CD8-positive, alpha-beta memory T cell (primary cell): ENCODE data around the gene NUP153. TPM values are rescaled to one million over a fixed set of nuclear protein-coding genes. Genes with fewer than 3 reads are reported as not detected.

ENCODE experiments used
- CTCF ChIA-PET: fragments of 350-600 bp; sonication (Branson Sonifier 250); formaldehyde crosslinking; loops from one replicate; lab custom pipeline; 2021; ENCODE audit warnings: antibody characterized with exemption; lab: Charles Lee
- POLR2A ChIA-PET: fragments of 350-600 bp; sonication (Branson Sonifier 250); formaldehyde crosslinking; loops from one replicate; lab custom pipeline; 2021; ENCODE audit warnings: antibody characterized with exemption; lab: Charles Lee
- DNase-seq, 5 donors: peaks; one replicate each; pipeline versions ENCODE4 v3.0.0 to v3.0.0-alpha.2; 2020 to 2022; ENCODE audit warnings: mixed read lengths in 1 of 5
- H3K27ac ChIP-seq: one replicate; pipeline ENCODE4 v1.7.0; 2013; ENCODE audit warnings: low read depth, mild to moderate bottlenecking, low read length, moderate library complexity
- H3K27me3 ChIP-seq: 2 replicates; pipeline ENCODE4 v1.7.0; 2013; ENCODE audit warnings: low read length, mild to moderate bottlenecking; ENCODE audit not compliant: insufficient read depth, poor library complexity, severe bottlenecking
- H3K36me3 ChIP-seq: 2 replicates; pipeline ENCODE4 v1.7.0; 2013; ENCODE audit warnings: mild to moderate bottlenecking, low read length, moderate library complexity; ENCODE audit not compliant: insufficient read depth
- H3K4me1 ChIP-seq: 2 replicates; pipeline ENCODE4 v1.7.0; 2013; ENCODE audit warnings: mild to moderate bottlenecking, low read length, moderate library complexity; ENCODE audit not compliant: insufficient read depth
- H3K4me3 ChIP-seq: 2 replicates; pipeline ENCODE4 v1.7.0; 2013; ENCODE audit warnings: mild to moderate bottlenecking, low read length
- H3K9me3 ChIP-seq: 2 replicates; pipeline ENCODE4 v1.7.0; 2013; ENCODE audit warnings: mild to moderate bottlenecking, low read length
- H3K27ac Mint-ChIP-seq, 8 donors: one replicate each; pipeline ENCODE4 v1.8.0; 2020 to 2021; ENCODE audit warnings: mixed read lengths in 8 of 8, mild to moderate bottlenecking in 6 of 8, inconsistent platforms in 3 of 8, moderate library complexity in 3 of 8
- H3K27me3 Mint-ChIP-seq, 2 donors: one replicate each; pipeline ENCODE4 v1.8.0; 2020 to 2021; ENCODE audit warnings: mixed read lengths in 2 of 2, mild to moderate bottlenecking in 1 of 2, moderate library complexity in 1 of 2
- H3K36me3 Mint-ChIP-seq, 3 donors: one replicate each; pipeline ENCODE4 v1.8.0; 2020 to 2021; ENCODE audit warnings: mixed read lengths in 3 of 3, inconsistent platforms in 1 of 3, mild to moderate bottlenecking in 1 of 3
- H3K4me1 Mint-ChIP-seq, 3 donors: one replicate each; pipeline ENCODE4 v1.8.0; 2020 to 2021; ENCODE audit warnings: mixed read lengths in 3 of 3, inconsistent platforms in 1 of 3, mild to moderate bottlenecking in 1 of 3
- H3K4me3 Mint-ChIP-seq, 7 donors: one replicate each; pipeline ENCODE4 v1.8.0; 2020 to 2021; ENCODE audit warnings: mixed read lengths in 7 of 7, mild to moderate bottlenecking in 6 of 7, moderate library complexity in 4 of 7, inconsistent platforms in 2 of 7
- H3K9me3 Mint-ChIP-seq, 5 donors: one replicate each; pipeline ENCODE4 v1.8.0; 2020 to 2022; ENCODE audit warnings: mixed read lengths in 5 of 5, mild to moderate bottlenecking in 3 of 5, moderate library complexity in 2 of 5, inconsistent platforms in 1 of 5
- polyA plus RNA-seq: library from polyadenylated mRNA; unstranded; fragments of 300-500 nt; fragmentation: Illumina TruSeq; gene quantifications from one replicate; pipeline ENCODE4 v1.2.3, GENCODE V29; 2021
- total RNA-seq, 2 experiments: library from RNA; stranded (reverse); gene quantifications; one replicate each; pipeline ENCODE4 v1.2.3, GENCODE V29; 2021

Gene NUP153
- total and polyA plus RNA-seq, 3 experiments from 2014 or later, result 4.3 to 104 (median 97.4) TPM

DNA sequence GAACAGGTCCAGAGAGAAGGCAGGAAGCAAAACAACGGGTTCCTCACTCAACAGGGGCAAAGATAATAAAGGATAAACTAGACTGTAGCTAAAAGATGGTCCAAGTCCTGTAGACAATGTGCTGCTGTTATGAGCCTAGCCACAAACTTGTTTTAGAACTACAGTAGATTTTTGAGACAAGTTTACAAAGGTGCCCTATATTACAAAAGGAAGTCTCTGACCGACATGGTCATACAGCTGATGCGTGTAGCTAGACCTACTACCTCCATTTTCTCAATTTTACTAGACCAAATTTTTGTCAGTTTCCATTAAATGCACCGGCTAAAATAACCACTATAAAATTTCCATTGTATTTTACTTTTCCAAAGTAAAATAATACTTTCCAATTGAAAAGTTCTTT lies 94.7 kb downstream of the NUP153 start:
- Histone ChIP-seq H3K4me1 (no peaks in the 10 kb centered on the region), H3K36me3 (peaks cover 14% of the 10 kb centered on the region), H3K9me3 (no peaks in the 10 kb centered on the region), H3K27me3 (no peaks in the 10 kb centered on the region), H3K27ac (no peak overlapping the region), H3K4me3 (no peak overlapping the region)
- peak overlapping the region in 7 of 8 donors; percentile 23 to 93 (median 73) for H3K27ac Mint-ChIP-seq
- H3K4me1 Mint-ChIP-seq, result peaks cover 15 to 26% (median 17%) of the 10 kb centered on the region in 3 donors
- no peak overlapping the region for H3K4me3 Mint-ChIP-seq
- H3K9me3 Mint-ChIP-seq, result no peaks in the 10 kb centered on the region
- ChIA-PET CTCF (interaction anchor here (1.0 to 1.3 kb wide), 2 partner anchors 22 to 192 kb away, joined by 3 read pairs; no protein-coding TSS in a partner anchor), POLR2A (no interaction called here)
- H3K27me3 Mint-ChIP-seq, result no peaks in the 10 kb centered on the region
- no peak for DNase-seq
- peaks cover 0 to 60% (median 5%) of the 10 kb centered on the region in 3 donors for H3K36me3 Mint-ChIP-seq

DNA sequence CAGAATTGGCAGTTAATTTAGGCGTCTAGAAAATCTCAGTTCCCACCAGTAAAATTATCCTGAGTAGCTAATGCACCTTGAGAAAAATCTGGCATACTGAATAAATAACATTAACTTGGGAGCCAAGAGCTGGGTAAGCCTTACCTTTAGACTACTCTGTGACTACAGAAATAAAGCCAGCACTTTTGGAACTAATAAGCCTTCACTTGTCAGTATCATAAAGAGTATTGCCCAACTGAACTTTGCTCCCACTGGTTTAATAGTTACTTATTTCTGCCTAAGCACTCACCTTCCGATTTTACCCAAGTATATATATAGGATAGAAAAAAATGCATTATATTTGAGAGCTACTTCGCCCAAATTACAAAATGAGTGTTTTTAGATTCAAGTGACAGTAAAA lies 95.9 kb downstream of the NUP153 start:
- Histone ChIP-seq H3K4me1 (no peaks in the 10 kb centered on the region), H3K27ac (no peak overlapping the region), H3K36me3 (peaks cover 16% of the 10 kb centered on the region), H3K9me3 (no peaks in the 10 kb centered on the region), H3K27me3 (no peaks in the 10 kb centered on the region), H3K4me3 (no peak overlapping the region)
- H3K27me3 Mint-ChIP-seq, result no peaks in the 10 kb centered on the region
- DNase-seq, result no peak
- peaks cover 3 to 58% (median 6%) of the 10 kb centered on the region in 3 donors for H3K36me3 Mint-ChIP-seq
- no peak overlapping the region for H3K4me3 Mint-ChIP-seq
- ChIA-PET CTCF (interaction anchor here (1.3 kb wide), 1 partner anchor 193 kb away, joined by 3 read pairs; no protein-coding TSS in a partner anchor), POLR2A (interaction anchor here (1.0 to 1.1 kb wide), 2 partner anchors 10 to 21 kb away, joined by 3 read pairs; no protein-coding TSS in a partner anchor)
- peak overlapping the region in 6 of 8 donors; percentile 7 to 73 (median 60) for H3K27ac Mint-ChIP-seq
- peaks cover 19 to 30% (median 24%) of the 10 kb centered on the region in 3 donors for H3K4me1 Mint-ChIP-seq
- H3K9me3 Mint-ChIP-seq, result no peaks in the 10 kb centered on the region

GRCh38 chr6:17606606-17607005 lies 100.1 kb downstream of the NUP153 start:
- Histone ChIP-seq H3K36me3 (peaks cover 16% of the 10 kb centered on the region), H3K27ac (no peak overlapping the region), H3K4me1 (peaks cover 26% of the 10 kb centered on the region), H3K4me3 (no peak overlapping the region), H3K9me3 (no peaks in the 10 kb centered on the region), H3K27me3 (no peaks in the 10 kb centered on the region)
- ChIA-PET CTCF (interaction anchor here (0.7 kb wide), 1 partner anchor 79 kb away, joined by 3 read pairs; no protein-coding TSS in a partner anchor), POLR2A (interaction anchor here (0.6 kb wide), 1 partner anchor 83 kb away, joined by 6 read pairs; no protein-coding TSS in a partner anchor)
- Mint-ChIP-seq H3K27ac (peak overlapping the region in 4 of 8 donors; percentile 2 to 76 (median 38)), H3K9me3 (no peaks in the 10 kb centered on the region), H3K4me1 (peaks cover 34 to 54% (median 45%) of the 10 kb centered on the region in 3 donors), H3K27me3 (no peaks in the 10 kb centered on the region), H3K36me3 (peaks cover 3 to 64% (median 11%) of the 10 kb centered on the region in 3 donors), H3K4me3 (no peak overlapping the region)
- no peak for DNase-seq

- Mint-ChIP-seq H3K36me3 (peaks cover 3 to 46% (median 11%) of the 10 kb centered on the region in 3 donors), H3K4me1 (peaks cover 40 to 59% (median 57%) of the 10 kb centered on the region in 3 donors), H3K4me3 (peak overlapping the region; percentile 79 to 91 (median 90)), H3K27ac (peak overlapping the region; percentile 36 to 86 (median 68)), H3K27me3 (no peaks in the 10 kb centered on the region), H3K9me3 (peaks cover 0 to 2% (median 0%) of the 10 kb centered on the region in 5 donors)
- ChIA-PET POLR2A (interaction anchor here (0.6 to 0.9 kb wide), 2 partner anchors 43 to 88 kb away, joined by 3 to 4 read pairs; no protein-coding TSS in a partner anchor), CTCF (interaction anchor here (1.4 to 1.5 kb wide), 3 partner anchors 17 to 201 kb away, joined by 3 to 7 read pairs (median 4); no protein-coding TSS in a partner anchor)
- H3K4me1 ChIP-seq, result peaks cover 35% of the 10 kb centered on the region
- H3K9me3 ChIP-seq, result no peaks in the 10 kb centered on the region
- H3K27ac ChIP-seq, result no peak overlapping the region
- H3K36me3 ChIP-seq, result peaks cover 12% of the 10 kb centered on the region
- no peak overlapping the region for H3K4me3 ChIP-seq
- no peaks in the 10 kb centered on the region for H3K27me3 ChIP-seq
- DNase-seq, result no peak
Observed at GRCh38 chr6:17602888-17603287, 103.8 kb downstream of the NUP153 start.

- DNase-seq, result no peak
- POLR2A ChIA-PET, result interaction anchor here (0.6 to 3.4 kb wide), 4 partner anchors 10 to 105 kb away, joined by 3 to 40 read pairs (median 19); partner anchors contain the start of gene NUP153
- H3K9me3 Mint-ChIP-seq, result peaks cover 0 to 2% (median 0%) of the 10 kb centered on the region in 5 donors
- Histone ChIP-seq H3K4me1 (peaks cover 35% of the 10 kb centered on the region), H3K36me3 (peaks cover 8% of the 10 kb centered on the region), H3K27me3 (no peaks in the 10 kb centered on the region), H3K9me3 (no peaks in the 10 kb centered on the region), H3K27ac (peak overlapping the region; percentile 91), H3K4me3 (peak overlapping the region; percentile 57)
- peaks cover under 1 to 37% (median 8%) of the 10 kb centered on the region in 3 donors for H3K36me3 Mint-ChIP-seq
- CTCF ChIA-PET, result interaction anchor here (1.1 to 2.4 kb wide), 9 partner anchors 11 to 203 kb away, joined by 3 to 23 read pairs (median 7); partner anchors contain the start of gene NUP153
- H3K27me3 Mint-ChIP-seq, result no peaks in the 10 kb centered on the region
- peaks cover 37 to 53% (median 51%) of the 10 kb centered on the region in 3 donors for H3K4me1 Mint-ChIP-seq
- peak overlapping the region; percentile 83 to 99 (median 91) for H3K27ac Mint-ChIP-seq
- H3K4me3 Mint-ChIP-seq, result peak overlapping the region; percentile 86 to 98 (median 91)
Observed at GRCh38 chr6:17601386-17601703, 105.4 kb downstream of the NUP153 start.

GRCh38 chr6:17600527-17601385 lies 106.0 kb downstream of the NUP153 start:
- Mint-ChIP-seq H3K4me3 (peak overlapping the region; percentile 86 to 98 (median 91)), H3K36me3 (peaks cover 0 to 32% (median 6%) of the 10 kb centered on the region in 3 donors), H3K27me3 (no peaks in the 10 kb centered on the region), H3K27ac (peak overlapping the region; percentile 83 to 99 (median 93)), H3K9me3 (peaks cover 0 to 2% (median 0%) of the 10 kb centered on the region in 5 donors), H3K4me1 (peaks cover 36 to 50% (median 48%) of the 10 kb centered on the region in 3 donors)
- ChIA-PET CTCF (interaction anchor here (1.0 to 2.4 kb wide), 13 partner anchors 9 to 204 kb away, joined by 3 to 23 read pairs (median 4); partner anchors contain the start of gene NUP153), POLR2A (interaction anchor here (0.6 to 3.4 kb wide), 7 partner anchors 11 to 387 kb away, joined by 3 to 40 read pairs (median 4); partner anchors contain the start of genes KIF13A and NUP153)
- DNase-seq, result peak in 4 of 5 donors; percentile 24 to 65 (median 45)
- Histone ChIP-seq H3K4me3 (peak overlapping the region; percentile 57), H3K9me3 (no peaks in the 10 kb centered on the region), H3K27me3 (no peaks in the 10 kb centered on the region), H3K4me1 (peaks cover 35% of the 10 kb centered on the region), H3K36me3 (peaks cover 8% of the 10 kb centered on the region), H3K27ac (peak overlapping the region; percentile 91)

GRCh38 chr6:17599877-17600526 lies 106.7 kb downstream of the NUP153 start, which contains the start of gene FAM8A1:
TSS of gene FAM8A1 (plus strand) at chr6:17600302. CDS start at chr6:17600410, 108 bp downstream.
- peaks cover 36 to 47% (median 45%) of the 10 kb centered on the region in 3 donors for H3K4me1 Mint-ChIP-seq
- Histone ChIP-seq H3K27me3 (no peaks in the 10 kb centered on the region), H3K36me3 (peaks cover 8% of the 10 kb centered on the region), H3K4me1 (peaks cover 35% of the 10 kb centered on the region), H3K9me3 (no peaks in the 10 kb centered on the region), H3K27ac (peak within 1 kb of the TSS; percentile 91), H3K4me3 (peak within 1 kb of the TSS; percentile 57)
- peak within 1 kb of the TSS; percentile 86 to 98 (median 91) for H3K4me3 Mint-ChIP-seq
- peak within 1 kb of the TSS; percentile 85 to 99 (median 93) for H3K27ac Mint-ChIP-seq
- peak; percentile 90 to 96 (median 92) for DNase-seq
- peaks cover 0 to 2% (median 0%) of the 10 kb centered on the region in 5 donors for H3K9me3 Mint-ChIP-seq
- ChIA-PET POLR2A (interaction anchor here (0.7 to 3.4 kb wide), 5 partner anchors 10 to 387 kb away, joined by 3 to 40 read pairs (median 6); partner anchors contain the start of genes KIF13A and NUP153), CTCF (interaction anchor here (0.7 to 2.4 kb wide), 13 partner anchors 9 to 1314 kb away, joined by 3 to 23 read pairs (median 4); partner anchors contain the start of gene NUP153)
- H3K36me3 Mint-ChIP-seq, result peaks cover 0 to 26% (median 2%) of the 10 kb centered on the region in 3 donors
- no peaks in the 10 kb centered on the region for H3K27me3 Mint-ChIP-seq
